Natural killer cell (primary cell): ENCODE measurements around the gene LOXL1. TPM values are rescaled to one million over a fixed set of nuclear protein-coding genes. Genes with fewer than 3 reads are reported as not detected.

Experiments
- ATAC-seq, 3 donors: fragments of 150-1000 bp in 2 of 3; fragments of 200-7000 bp in 1 of 3; cut with Tn5 transposase; 1 replicate in 1 of 3; 2 replicates in 2 of 3; pipeline ENCODE4 v1.10.0; 2021; ENCODE audit warnings: mild to moderate bottlenecking in 2 of 3, moderate library complexity in 2 of 3
- DNase-seq, 2 donors: peaks; one replicate each; pipeline versions ENCODE4 v3.0.0 to v3.0.0-alpha.2; 2013 to 2021; ENCODE audit warnings: mixed read lengths in 1 of 2
- H3K27ac ChIP-seq: one replicate; pipeline ENCODE4 v1.5.1; 2013; ENCODE audit warnings: mild to moderate bottlenecking, low read length
- H3K27me3 ChIP-seq: one replicate; pipeline ENCODE4 v1.6.1; 2013; ENCODE audit warnings: low read length; ENCODE audit not compliant: control insufficient read depth, insufficient read depth
- H3K36me3 ChIP-seq: one replicate; pipeline ENCODE4 v1.6.1; 2013; ENCODE audit warnings: low read length; ENCODE audit not compliant: control insufficient read depth, insufficient read depth
- H3K4me1 ChIP-seq: one replicate; pipeline ENCODE4 v1.6.1; 2013; ENCODE audit warnings: low read length; ENCODE audit not compliant: control insufficient read depth, insufficient read depth
- H3K4me3 ChIP-seq: one replicate; pipeline ENCODE4 v1.5.1; 2013; ENCODE audit warnings: low read length
- H3K9me3 ChIP-seq: one replicate; pipeline ENCODE4 v1.6.1; 2013; ENCODE audit warnings: low read length; ENCODE audit not compliant: control insufficient read depth, insufficient read depth
- H3K27ac Mint-ChIP-seq, 2 donors: one replicate each; pipeline ENCODE4 v1.8.0; 2022; ENCODE audit warnings: mild to moderate bottlenecking in 2 of 2, mixed read lengths in 2 of 2, moderate library complexity in 1 of 2
- H3K27me3 Mint-ChIP-seq, 2 donors: one replicate each; pipeline ENCODE4 v1.8.0; 2022; ENCODE audit warnings: low read depth in 2 of 2, mixed read lengths in 2 of 2
- H3K36me3 Mint-ChIP-seq: one replicate; pipeline ENCODE4 v1.8.0; 2022; ENCODE audit warnings: mixed read lengths
- H3K4me1 Mint-ChIP-seq, 2 donors: one replicate each; pipeline ENCODE4 v1.8.0; 2022; ENCODE audit warnings: mixed read lengths in 2 of 2
- H3K4me3 Mint-ChIP-seq: one replicate; pipeline ENCODE4 v1.8.0; 2022; ENCODE audit warnings: mild to moderate bottlenecking, moderate library complexity, mixed read lengths
- H3K9me3 Mint-ChIP-seq, 2 donors: one replicate each; pipeline ENCODE4 v1.8.0; 2022; ENCODE audit warnings: mixed read lengths in 2 of 2
- WGBS: methylation state at CpG from one replicate; pipeline ENCODE4 v1.1.7; 2013; ENCODE audit warnings: missing lambda C conversion rate; ENCODE audit not compliant: insufficient coverage; 5-methylcytosine and 5-hydroxymethylcytosine counted together
- intact Hi-C: fragments of 100-400 bp; cut with micrococcal nuclease; formaldehyde crosslinking; loops from one replicate; pipeline ENCODE4 v1.14.2; 2022
- total RNA-seq, 4 donors: library from RNA; stranded (reverse); fragments of 120-200 nt in 1 of 4; gene quantifications; one replicate each; pipeline versions ENCODE4 v1.2.3 to v1.2.4, GENCODE V29; 2013 to 2022
- TF ChIP-seq, protein P1 (sequence below): fragments of 200-600 bp; IDR thresholded peaks from one replicate; pipeline ENCODE4 v1.8.0; 2022; ENCODE audit warnings: antibody characterized with exemption

The LOXL1 gene, protein sequence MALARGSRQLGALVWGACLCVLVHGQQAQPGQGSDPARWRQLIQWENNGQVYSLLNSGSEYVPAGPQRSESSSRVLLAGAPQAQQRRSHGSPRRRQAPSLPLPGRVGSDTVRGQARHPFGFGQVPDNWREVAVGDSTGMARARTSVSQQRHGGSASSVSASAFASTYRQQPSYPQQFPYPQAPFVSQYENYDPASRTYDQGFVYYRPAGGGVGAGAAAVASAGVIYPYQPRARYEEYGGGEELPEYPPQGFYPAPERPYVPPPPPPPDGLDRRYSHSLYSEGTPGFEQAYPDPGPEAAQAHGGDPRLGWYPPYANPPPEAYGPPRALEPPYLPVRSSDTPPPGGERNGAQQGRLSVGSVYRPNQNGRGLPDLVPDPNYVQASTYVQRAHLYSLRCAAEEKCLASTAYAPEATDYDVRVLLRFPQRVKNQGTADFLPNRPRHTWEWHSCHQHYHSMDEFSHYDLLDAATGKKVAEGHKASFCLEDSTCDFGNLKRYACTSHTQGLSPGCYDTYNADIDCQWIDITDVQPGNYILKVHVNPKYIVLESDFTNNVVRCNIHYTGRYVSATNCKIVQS
- 1 to 10 TPM; 1.1 to 1.4 (median 1.3) TPM for total RNA-seq
- total RNA-seq (2013): 0.25 TPM

DNA sequence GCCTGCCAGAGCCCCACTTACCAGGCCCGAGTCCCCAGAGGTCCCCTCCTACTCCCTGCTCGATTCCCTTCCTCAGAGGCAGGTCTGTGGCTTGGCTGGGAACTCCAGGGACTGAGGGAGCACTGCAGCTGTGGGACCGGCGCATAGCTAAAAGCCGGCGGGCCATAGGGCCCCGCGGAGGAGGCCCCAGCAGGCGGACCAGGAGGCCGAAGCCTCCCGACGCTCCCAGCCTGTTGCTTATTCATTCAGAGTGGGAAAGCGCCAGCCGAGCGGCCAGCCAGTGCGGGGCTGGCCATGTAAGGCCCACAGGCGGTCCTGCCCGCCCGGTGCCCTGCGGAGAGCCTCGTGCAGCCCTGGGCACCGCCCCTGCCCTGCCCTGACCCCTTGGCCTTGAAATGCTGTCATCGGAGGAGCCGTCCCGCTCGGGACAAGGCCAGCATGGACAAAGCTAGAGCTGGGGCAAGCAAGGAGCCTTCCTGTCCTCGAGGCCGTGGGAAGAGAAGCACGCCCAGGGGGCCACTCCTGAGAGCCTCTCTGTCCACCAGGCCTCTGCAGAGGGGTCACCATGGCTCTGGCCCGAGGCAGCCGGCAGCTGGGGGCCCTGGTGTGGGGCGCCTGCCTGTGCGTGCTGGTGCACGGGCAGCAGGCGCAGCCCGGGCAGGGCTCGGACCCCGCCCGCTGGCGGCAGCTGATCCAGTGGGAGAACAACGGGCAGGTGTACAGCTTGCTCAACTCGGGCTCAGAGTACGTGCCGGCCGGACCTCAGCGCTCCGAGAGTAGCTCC, at the start of gene LOXL1:
Gene LOXL1, plus strand, starts transcription at position 244 of the 784 bp plus-strand sequence. Its CDS starts 322 bp downstream, at position 566.
- TF ChIP-seq, protein P1, sequence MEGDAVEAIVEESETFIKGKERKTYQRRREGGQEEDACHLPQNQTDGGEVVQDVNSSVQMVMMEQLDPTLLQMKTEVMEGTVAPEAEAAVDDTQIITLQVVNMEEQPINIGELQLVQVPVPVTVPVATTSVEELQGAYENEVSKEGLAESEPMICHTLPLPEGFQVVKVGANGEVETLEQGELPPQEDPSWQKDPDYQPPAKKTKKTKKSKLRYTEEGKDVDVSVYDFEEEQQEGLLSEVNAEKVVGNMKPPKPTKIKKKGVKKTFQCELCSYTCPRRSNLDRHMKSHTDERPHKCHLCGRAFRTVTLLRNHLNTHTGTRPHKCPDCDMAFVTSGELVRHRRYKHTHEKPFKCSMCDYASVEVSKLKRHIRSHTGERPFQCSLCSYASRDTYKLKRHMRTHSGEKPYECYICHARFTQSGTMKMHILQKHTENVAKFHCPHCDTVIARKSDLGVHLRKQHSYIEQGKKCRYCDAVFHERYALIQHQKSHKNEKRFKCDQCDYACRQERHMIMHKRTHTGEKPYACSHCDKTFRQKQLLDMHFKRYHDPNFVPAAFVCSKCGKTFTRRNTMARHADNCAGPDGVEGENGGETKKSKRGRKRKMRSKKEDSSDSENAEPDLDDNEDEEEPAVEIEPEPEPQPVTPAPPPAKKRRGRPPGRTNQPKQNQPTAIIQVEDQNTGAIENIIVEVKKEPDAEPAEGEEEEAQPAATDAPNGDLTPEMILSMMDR: no peak
- peaks cover 3% of the 10 kb centered on the region for H3K27me3 ChIP-seq
- intact Hi-C loops: no loop called here
- Mint-ChIP-seq H3K4me3 (peak within 1 kb of the TSS; percentile 78), H3K36me3 (no peaks in the 10 kb centered on the region), H3K27ac (no peak within 1 kb of the TSS), H3K4me1 (peaks cover 18 to 34% of the 10 kb centered on the region in 2 donors), H3K27me3 (peaks cover 21 to 38% of the 10 kb centered on the region in 2 donors), H3K9me3 (no peaks in the 10 kb centered on the region)
- 29% methylated on average over 47 of the region's 47 CpGs for WGBS
- no peaks in the 10 kb centered on the region for H3K9me3 ChIP-seq
- H3K36me3 ChIP-seq: no peaks in the 10 kb centered on the region
- H3K4me3 ChIP-seq: peak within 1 kb of the TSS; percentile 22
- peaks cover 24% of the 10 kb centered on the region for H3K4me1 ChIP-seq
- DNase-seq (no peak), ATAC-seq (no peak)
- no peak within 1 kb of the TSS for H3K27ac ChIP-seq

GRCh38 chr15:73879426-73879825, 46.8 kb upstream of the LOXL1 start:
- peaks cover 18 to 27% of the 10 kb centered on the region in 2 donors for H3K27me3 Mint-ChIP-seq
- no peak overlapping the region for H3K4me3 Mint-ChIP-seq
- no peaks in the 10 kb centered on the region for H3K27me3 ChIP-seq
- no peak overlapping the region for H3K27ac Mint-ChIP-seq
- H3K4me1 ChIP-seq: no peaks in the 10 kb centered on the region
- TF ChIP-seq, protein P1: no peak
- ATAC-seq: no peak
- no peaks in the 10 kb centered on the region for H3K36me3 ChIP-seq
- intact Hi-C loops: loop anchor here (10.0 kb wide), 1 partner anchor 85 kb away; no protein-coding TSS in a partner anchor
- H3K9me3 ChIP-seq: no peaks in the 10 kb centered on the region
- H3K27ac ChIP-seq: no peak overlapping the region
- H3K36me3 Mint-ChIP-seq: no peaks in the 10 kb centered on the region
- no peak overlapping the region for H3K4me3 ChIP-seq
- no peak for DNase-seq
- no peaks in the 10 kb centered on the region for H3K4me1 Mint-ChIP-seq
- no peaks in the 10 kb centered on the region for H3K9me3 Mint-ChIP-seq
- 59% methylated on average over 2 of the region's 3 CpGs for WGBS

GRCh38 chr15:73881579-73882320, 44.5 kb upstream of the LOXL1 start:
- no peaks in the 10 kb centered on the region for H3K9me3 Mint-ChIP-seq
- H3K4me1 ChIP-seq: no peaks in the 10 kb centered on the region
- ATAC-seq: no peak
- intact Hi-C loops: no loop called here
- H3K4me3 ChIP-seq: no peak overlapping the region
- H3K4me3 Mint-ChIP-seq: no peak overlapping the region
- DNase-seq: no peak
- WGBS: 84% methylated on average over 12 of the region's 12 CpGs
- H3K27ac Mint-ChIP-seq: no peak overlapping the region
- H3K36me3 ChIP-seq: no peaks in the 10 kb centered on the region
- H3K27me3 Mint-ChIP-seq: peaks cover 14 to 18% of the 10 kb centered on the region in 2 donors
- TF ChIP-seq, protein P1: no peak
- H3K4me1 Mint-ChIP-seq: no peaks in the 10 kb centered on the region
- H3K36me3 Mint-ChIP-seq: no peaks in the 10 kb centered on the region
- H3K9me3 ChIP-seq: no peaks in the 10 kb centered on the region
- no peaks in the 10 kb centered on the region for H3K27me3 ChIP-seq
- H3K27ac ChIP-seq: no peak overlapping the region
